ENCODE data around the gene PTCD2.

- no peak for TF ChIP-seq EZH2 (IDR thresholded peaks at IDR 0.05; ENCODE audit: low read depth, low read length, severe bottlenecking)
- TF ChIP-seq POLR2AphosphoS5 (IDR thresholded peaks at IDR 0.05; ENCODE audit: low read depth, low read length): no peak
- no peak for TF ChIP-seq TBP (IDR thresholded peaks at IDR 0.05; ENCODE audit: low read depth, low read length)
- no peak for TF ChIP-seq USF2 (IDR thresholded peaks at IDR 0.05; ENCODE audit: low read length)
- TF ChIP-seq, protein P1, sequence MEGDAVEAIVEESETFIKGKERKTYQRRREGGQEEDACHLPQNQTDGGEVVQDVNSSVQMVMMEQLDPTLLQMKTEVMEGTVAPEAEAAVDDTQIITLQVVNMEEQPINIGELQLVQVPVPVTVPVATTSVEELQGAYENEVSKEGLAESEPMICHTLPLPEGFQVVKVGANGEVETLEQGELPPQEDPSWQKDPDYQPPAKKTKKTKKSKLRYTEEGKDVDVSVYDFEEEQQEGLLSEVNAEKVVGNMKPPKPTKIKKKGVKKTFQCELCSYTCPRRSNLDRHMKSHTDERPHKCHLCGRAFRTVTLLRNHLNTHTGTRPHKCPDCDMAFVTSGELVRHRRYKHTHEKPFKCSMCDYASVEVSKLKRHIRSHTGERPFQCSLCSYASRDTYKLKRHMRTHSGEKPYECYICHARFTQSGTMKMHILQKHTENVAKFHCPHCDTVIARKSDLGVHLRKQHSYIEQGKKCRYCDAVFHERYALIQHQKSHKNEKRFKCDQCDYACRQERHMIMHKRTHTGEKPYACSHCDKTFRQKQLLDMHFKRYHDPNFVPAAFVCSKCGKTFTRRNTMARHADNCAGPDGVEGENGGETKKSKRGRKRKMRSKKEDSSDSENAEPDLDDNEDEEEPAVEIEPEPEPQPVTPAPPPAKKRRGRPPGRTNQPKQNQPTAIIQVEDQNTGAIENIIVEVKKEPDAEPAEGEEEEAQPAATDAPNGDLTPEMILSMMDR (IDR thresholded peaks at IDR 0.05; ENCODE audit: control extremely low read depth in 1 of 3, insufficient read depth in 1 of 3, low read depth in 1 of 3, low read length in 3 of 3): no peak
- no peak for TF ChIP-seq KDM1A (IDR thresholded peaks at IDR 0.05; ENCODE audit: borderline replicate concordance, low read length)
- no peak for TF ChIP-seq CEBPB (IDR thresholded peaks at IDR 0.05; ENCODE audit: low read depth, low read length)
- no peak for TF ChIP-seq SP4 (IDR thresholded peaks at IDR 0.05; ENCODE audit: low read length)
These were observed 48.1 kb downstream of the PTCD2 start for GRCh38 chr5:72368271-72368670.

Measured in H1 (cell line).